ENCODE results near the gene TRIM17. TPM values are rescaled to one million over a fixed set of nuclear protein-coding genes. Genes with fewer than 3 reads are reported as not detected.

Gene TRIM17
- total and polyA plus RNA-seq, 9 of the 15 experiments (the other 6 are each of a cell fraction or from before 2014, with no cell fraction given), result not detected

GRCh38 chr1:228372183-228373003 lies 44.3 kb downstream of the TRIM17 start (continued):
- TF ChIP-seq ETV1 (tag; conservative IDR thresholded peaks at IDR 0.05; ENCODE audit: low read depth) (no peak), RFX1 (IDR thresholded peaks at IDR 0.05) (no peak), HINFP (tag; conservative IDR thresholded peaks at IDR 0.05; ENCODE audit: low read depth) (no peak), AFF1 (IDR thresholded peaks at IDR 0.05; ENCODE audit: low read depth in 1 of 2, partially characterized antibody in 2 of 2) (no peak), KDM4B (IDR thresholded peaks at IDR 0.05; ENCODE audit: borderline replicate concordance in 2 of 2, low read depth in 1 of 2) (no peak), NRF1 (conservative IDR thresholded peaks at IDR 0.05 in 1 of 2, IDR thresholded peaks at IDR 0.05 in 1 of 2) (peak; percentile 52 to 64; a peak in 3 of 4 replicates), ZNF263 (CRISPR knock-in tag; IDR thresholded peaks at IDR 0.05; ENCODE audit: borderline replicate concordance) (peak; percentile 74; the same call in 1 of the 2 replicates), SMARCE1 (IDR thresholded peaks at IDR 0.05) (peak; percentile 35; the same call in 1 of the 2 replicates), MTA2 (IDR thresholded peaks at IDR 0.05; ENCODE audit: low read depth) (no peak), ZNF586 (CRISPR knock-in tag; conservative IDR thresholded peaks at IDR 0.05) (no peak), CCNT2 (IDR thresholded peaks at IDR 0.05; ENCODE audit: borderline replicate concordance, extremely low read depth, insufficient read length, low read depth, low read length) (peak; percentile 73), YY1 (IDR thresholded peaks at IDR 0.05; ENCODE audit: borderline replicate concordance in 1 of 3, control insufficient read depth in 1 of 3, extremely low read depth in 1 of 3, insufficient read depth in 3 of 3, insufficient read length in 1 of 3, insufficient replicate concordance in 2 of 3, low read depth in 1 of 3, low read length in 2 of 3) (no peak), ARNT (IDR thresholded peaks at IDR 0.05) (no peak), ZSCAN29 (IDR thresholded peaks at IDR 0.05) (no peak), RAD51 (IDR thresholded peaks at IDR 0.05; ENCODE audit: borderline replicate concordance, low read depth) (peak; percentile 65; the same call in 1 of the 2 replicates), TARDBP (IDR thresholded peaks at IDR 0.05) (no peak), HDAC3 (IDR thresholded peaks at IDR 0.05; ENCODE audit: borderline replicate concordance, partially characterized antibody) (no peak), BHLHE40 (IDR thresholded peaks at IDR 0.05; ENCODE audit: low read length) (peak; percentile 43; the same call in 1 of the 2 replicates), PHTF2 (CRISPR knock-in tag; IDR thresholded peaks at IDR 0.05) (no peak), CREB1 (IDR thresholded peaks at IDR 0.05) (no peak), CREB1 (CRISPR knock-in tag; IDR thresholded peaks at IDR 0.05) (0 out of 2 replicates have a peak, but pooled peaks have one; percentile 15)
- TF ChIP-seq, protein P1, sequence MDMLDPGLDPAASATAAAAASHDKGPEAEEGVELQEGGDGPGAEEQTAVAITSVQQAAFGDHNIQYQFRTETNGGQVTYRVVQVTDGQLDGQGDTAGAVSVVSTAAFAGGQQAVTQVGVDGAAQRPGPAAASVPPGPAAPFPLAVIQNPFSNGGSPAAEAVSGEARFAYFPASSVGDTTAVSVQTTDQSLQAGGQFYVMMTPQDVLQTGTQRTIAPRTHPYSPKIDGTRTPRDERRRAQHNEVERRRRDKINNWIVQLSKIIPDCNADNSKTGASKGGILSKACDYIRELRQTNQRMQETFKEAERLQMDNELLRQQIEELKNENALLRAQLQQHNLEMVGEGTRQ (CRISPR knock-in tag; IDR thresholded peaks at IDR 0.05), result peak; percentile 79

All from K562 (cell line).